Measurements from ENCODE around the gene CACNA2D4.

CACNA2D4 gene

GRCh38 chr12:1846421-1847405, 71.7 kb downstream of the CACNA2D4 start:
- DNase-seq (ENCODE audit: low read depth): no peak
- no peak overlapping the region for H3K4me3 ChIP-seq (ENCODE audit: low read depth, low read length)
- TF ChIP-seq, protein P1, sequence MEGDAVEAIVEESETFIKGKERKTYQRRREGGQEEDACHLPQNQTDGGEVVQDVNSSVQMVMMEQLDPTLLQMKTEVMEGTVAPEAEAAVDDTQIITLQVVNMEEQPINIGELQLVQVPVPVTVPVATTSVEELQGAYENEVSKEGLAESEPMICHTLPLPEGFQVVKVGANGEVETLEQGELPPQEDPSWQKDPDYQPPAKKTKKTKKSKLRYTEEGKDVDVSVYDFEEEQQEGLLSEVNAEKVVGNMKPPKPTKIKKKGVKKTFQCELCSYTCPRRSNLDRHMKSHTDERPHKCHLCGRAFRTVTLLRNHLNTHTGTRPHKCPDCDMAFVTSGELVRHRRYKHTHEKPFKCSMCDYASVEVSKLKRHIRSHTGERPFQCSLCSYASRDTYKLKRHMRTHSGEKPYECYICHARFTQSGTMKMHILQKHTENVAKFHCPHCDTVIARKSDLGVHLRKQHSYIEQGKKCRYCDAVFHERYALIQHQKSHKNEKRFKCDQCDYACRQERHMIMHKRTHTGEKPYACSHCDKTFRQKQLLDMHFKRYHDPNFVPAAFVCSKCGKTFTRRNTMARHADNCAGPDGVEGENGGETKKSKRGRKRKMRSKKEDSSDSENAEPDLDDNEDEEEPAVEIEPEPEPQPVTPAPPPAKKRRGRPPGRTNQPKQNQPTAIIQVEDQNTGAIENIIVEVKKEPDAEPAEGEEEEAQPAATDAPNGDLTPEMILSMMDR (IDR thresholded peaks at IDR 0.05; ENCODE audit: low read depth, low read length, missing control alignments): no peak
- in situ Hi-C loops (cut with HindIII; ENCODE audit: low sequenced_read_pairs): no loop called here

DNA sequence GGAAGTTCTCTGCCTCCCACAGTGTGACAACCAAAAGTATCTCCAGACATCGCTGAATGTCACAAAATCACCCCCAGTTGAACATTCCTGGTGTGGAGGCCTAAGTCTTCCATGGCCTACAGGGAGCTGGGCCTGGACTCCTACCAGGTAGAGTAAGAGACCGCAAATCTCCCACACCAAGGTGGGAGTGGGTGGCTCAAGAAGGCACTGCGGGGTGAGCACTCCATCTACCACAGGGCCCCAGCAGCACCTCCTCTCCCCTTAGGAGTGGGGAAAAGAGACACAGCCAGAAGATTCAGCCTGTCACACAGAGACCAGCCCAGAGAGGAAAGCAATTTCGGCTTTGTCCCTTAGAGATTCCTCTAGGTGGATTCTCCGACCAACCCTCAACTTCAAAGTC, 72.6 kb downstream of the CACNA2D4 start:
- TF ChIP-seq, protein P1 (IDR thresholded peaks at IDR 0.05; ENCODE audit: low read depth, low read length, missing control alignments): no peak
- no peak overlapping the region for H3K4me3 ChIP-seq (ENCODE audit: low read depth, low read length)
- DNase-seq (ENCODE audit: low read depth): no peak
- in situ Hi-C loops (cut with HindIII; ENCODE audit: low sequenced_read_pairs): no loop called here

DNA sequence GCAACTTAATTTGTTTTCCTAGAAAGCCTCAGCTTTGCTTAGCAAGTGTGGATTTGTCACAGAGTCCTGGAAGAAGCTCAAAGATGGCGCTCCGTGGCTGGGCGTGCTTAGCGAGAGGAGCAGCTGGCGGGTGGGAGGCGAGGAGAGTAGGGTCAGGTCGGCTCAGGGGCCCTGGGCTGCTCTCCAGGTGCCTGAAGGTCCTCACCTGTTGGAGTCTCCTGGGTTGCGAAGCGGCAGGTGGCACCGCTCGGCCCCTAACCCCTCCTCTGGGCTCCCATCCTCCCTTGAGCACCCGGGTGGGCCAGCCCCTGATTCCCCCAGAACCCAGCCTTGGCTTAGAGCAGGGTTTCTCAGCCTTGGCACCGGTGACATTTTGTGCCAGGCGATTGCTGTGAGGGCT, 73.0 kb downstream of the CACNA2D4 start:
- H3K4me3 ChIP-seq (ENCODE audit: low read depth, low read length): no peak overlapping the region
- TF ChIP-seq, protein P1 (IDR thresholded peaks at IDR 0.05; ENCODE audit: low read depth, low read length, missing control alignments): no peak
- DNase-seq (ENCODE audit: low read depth): no peak
- in situ Hi-C loops (cut with HindIII; ENCODE audit: low sequenced_read_pairs): no loop called here

- H3K4me3 ChIP-seq (ENCODE audit: low read depth, low read length): no peak overlapping the region
- in situ Hi-C loops (cut with HindIII; ENCODE audit: low sequenced_read_pairs): no loop called here
- no peak for DNase-seq (ENCODE audit: low read depth)
- TF ChIP-seq, protein P1 (IDR thresholded peaks at IDR 0.05; ENCODE audit: low read depth, low read length, missing control alignments): no peak
These were observed 73.6 kb downstream of the CACNA2D4 start for GRCh38 chr12:1844661-1845409.

DNA sequence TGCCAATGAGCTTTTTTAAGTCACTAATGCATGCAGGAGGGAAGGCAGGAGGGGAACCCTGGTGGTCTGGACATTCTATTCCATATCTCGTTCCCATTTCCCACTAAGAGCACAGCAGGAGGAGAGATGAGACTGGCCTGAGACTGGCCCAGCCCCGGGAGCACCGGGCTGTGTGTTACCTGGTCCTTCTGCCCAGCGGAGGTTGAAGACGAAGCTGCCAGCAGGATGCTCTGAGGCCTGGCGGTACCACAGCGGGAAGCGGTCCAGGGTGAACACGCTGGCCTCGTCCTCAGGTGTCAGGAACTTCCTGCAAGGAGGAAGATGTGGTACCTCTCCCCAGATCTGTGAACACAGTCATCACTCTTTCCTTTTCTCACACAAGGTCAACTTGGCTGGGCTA, 74.2 kb downstream of the CACNA2D4 start:
- no peak for DNase-seq (ENCODE audit: low read depth)
- TF ChIP-seq, protein P1 (IDR thresholded peaks at IDR 0.05; ENCODE audit: low read depth, low read length, missing control alignments): no peak
- in situ Hi-C loops (cut with HindIII; ENCODE audit: low sequenced_read_pairs): no loop called here
- no peak overlapping the region for H3K4me3 ChIP-seq (ENCODE audit: low read depth, low read length)

- TF ChIP-seq, protein P1 (IDR thresholded peaks at IDR 0.05; ENCODE audit: low read depth, low read length, missing control alignments): no peak
- in situ Hi-C loops (cut with HindIII; ENCODE audit: low sequenced_read_pairs): no loop called here
- no peak overlapping the region for H3K4me3 ChIP-seq (ENCODE audit: low read depth, low read length)
- no peak for DNase-seq (ENCODE audit: low read depth)
These were observed 74.8 kb downstream of the CACNA2D4 start for GRCh38 chr12:1843641-1844005.

All from astrocyte of the cerebellum (primary cell).